HEK293 (cell line): ENCODE results near the gene GPM6B.

Experiments used
- FEZF1 ChIP-seq: fragments of 450-650 bp; formaldehyde crosslinking; IDR thresholded peaks from 2 replicates; pipeline ENCODE4 v1.5.1; 2016; ENCODE audit warnings: missing biosample characterization, missing genetic modification characterization
- HOXD13 ChIP-seq: sonication (generic); formaldehyde crosslinking; IDR thresholded peaks from 2 replicates; pipeline ENCODE4 v1.8.0; 2022; ENCODE audit warnings: missing genetic modification reagents, borderline replicate concordance
- KLF8 ChIP-seq: fragments of 450-650 bp; formaldehyde crosslinking; IDR thresholded peaks from 2 replicates; pipeline ENCODE4 v1.5.1; 2016; ENCODE audit warnings: missing biosample characterization, missing genetic modification characterization
- PRDM2 ChIP-seq: fragments of 450-650 bp; formaldehyde crosslinking; IDR thresholded peaks from 2 replicates; pipeline ENCODE4 v1.5.1; 2016; ENCODE audit warnings: missing biosample characterization, missing genetic modification characterization, borderline replicate concordance
- SP7 ChIP-seq: fragments of 450-650 bp; formaldehyde crosslinking; IDR thresholded peaks from 2 replicates; pipeline ENCODE4 v1.5.1; 2016; ENCODE audit warnings: missing biosample characterization, missing genetic modification characterization
- TCF7L2 ChIP-seq: IDR thresholded peaks from 2 replicates; pipeline ENCODE4 v1.6.1; 2011; ENCODE audit warnings: low read depth, mild to moderate bottlenecking, inconsistent platforms, low read length, moderate library complexity, borderline replicate concordance
- YY2 ChIP-seq: fragments of 450-650 bp; formaldehyde crosslinking; IDR thresholded peaks from 2 replicates; pipeline ENCODE4 v1.5.1; 2016; ENCODE audit warnings: missing biosample characterization, missing genetic modification characterization
- ZBTB7A ChIP-seq: fragments of 450-650 bp; formaldehyde crosslinking; IDR thresholded peaks from 2 replicates; pipeline ENCODE4 v1.5.1; 2016; ENCODE audit warnings: low read depth, missing biosample characterization, missing genetic modification characterization
- ZNF114 ChIP-seq: fragments of 450-650 bp; formaldehyde crosslinking; IDR thresholded peaks from 2 replicates; pipeline ENCODE4 v1.5.0; 2017; ENCODE audit warnings: missing biosample characterization, missing genetic modification characterization
- ZNF175 ChIP-seq: fragments of 450-650 bp; formaldehyde crosslinking; IDR thresholded peaks from 2 replicates; pipeline ENCODE4 v1.5.1; 2016; ENCODE audit warnings: missing biosample characterization, missing genetic modification characterization
- ZNF24 ChIP-seq: fragments of 450-650 bp; formaldehyde crosslinking; IDR thresholded peaks from 2 replicates; pipeline ENCODE4 v1.5.1; 2016; ENCODE audit warnings: missing biosample characterization, missing genetic modification characterization
- ZNF404 ChIP-seq: fragments of 450-650 bp; formaldehyde crosslinking; IDR thresholded peaks from 2 replicates; pipeline ENCODE4 v1.5.1; 2017; ENCODE audit warnings: missing biosample characterization, missing genetic modification characterization
- ZNF501 ChIP-seq: fragments of 450-650 bp; formaldehyde crosslinking; IDR thresholded peaks from 2 replicates; pipeline ENCODE4 v1.5.1; 2016; ENCODE audit warnings: missing biosample characterization, missing genetic modification characterization
- ZNF513 ChIP-seq: fragments of 450-650 bp; IDR thresholded peaks from 2 replicates; pipeline ENCODE4 v1.5.1; 2018; ENCODE audit warnings: missing biosample characterization, missing genetic modification characterization
- ZNF521 ChIP-seq: fragments of 450-650 bp; formaldehyde crosslinking; IDR thresholded peaks from 2 replicates; pipeline ENCODE4 v1.5.1; 2017; ENCODE audit warnings: missing biosample characterization, mild to moderate bottlenecking, missing genetic modification characterization
- ZNF544 ChIP-seq: fragments of 450-650 bp; formaldehyde crosslinking; IDR thresholded peaks from 2 replicates; pipeline ENCODE4 v1.5.0; 2017; ENCODE audit warnings: missing biosample characterization, missing genetic modification characterization
- ZNF549 ChIP-seq: fragments of 450-650 bp; IDR thresholded peaks from 2 replicates; pipeline ENCODE4 v1.5.1; 2018; ENCODE audit warnings: missing biosample characterization, missing genetic modification characterization, mild to moderate bottlenecking, inconsistent platforms, moderate library complexity
- ZNF600 ChIP-seq: fragments of 450-650 bp; formaldehyde crosslinking; IDR thresholded peaks from 2 replicates; pipeline ENCODE4 v1.5.1; 2016; ENCODE audit warnings: missing biosample characterization, missing genetic modification characterization
- ZNF670 ChIP-seq: fragments of 450-650 bp; formaldehyde crosslinking; IDR thresholded peaks from 2 replicates; pipeline ENCODE4 v1.5.1; 2016; ENCODE audit warnings: missing biosample characterization, missing genetic modification characterization, low read depth
- TF ChIP-seq, protein P1 (sequence below): IDR thresholded peaks from 2 replicates; pipeline ENCODE4 v1.6.1; 2011; ENCODE audit warnings: mild to moderate bottlenecking, low read depth, low read length, borderline replicate concordance
- TF ChIP-seq, protein P2 (sequence below): fragments of 450-650 bp; formaldehyde crosslinking; IDR thresholded peaks from 2 replicates; pipeline ENCODE4 v1.5.1; 2016; ENCODE audit warnings: missing biosample characterization, missing genetic modification characterization

Gene GPM6B

DNA sequence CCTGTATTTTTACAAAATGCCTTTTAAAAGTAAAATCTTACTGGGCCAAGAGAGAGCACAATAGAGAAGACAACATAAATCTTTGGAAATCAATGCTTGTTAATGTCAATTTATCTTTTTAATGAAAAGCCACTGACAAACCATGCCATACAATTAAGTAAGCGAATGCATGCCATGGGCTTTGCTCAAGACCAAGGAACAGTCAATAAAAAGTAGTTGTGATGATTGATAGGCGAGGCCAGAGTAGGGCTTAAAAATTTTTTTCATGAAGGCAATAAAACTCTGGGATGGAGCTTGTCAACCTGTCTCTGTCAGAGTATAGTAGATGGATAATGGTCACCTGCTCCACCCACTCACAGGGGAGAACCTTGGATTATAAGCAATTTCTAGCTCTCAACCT, 17.5 kb upstream of the GPM6B start (continued):
- TF ChIP-seq ZNF404 (tag by site-specific recombination) (no peak), ZBTB7A (tag by site-specific recombination) (no peak), ZNF175 (tag by site-specific recombination) (no peak), SP7 (peak; percentile 75), ZNF114 (tag by site-specific recombination) (no peak), PRDM2 (tag by site-specific recombination) (no peak), ZNF670 (tag by site-specific recombination) (no peak), HOXD13 (peak; percentile 92), TCF7L2 (0 out of 2 replicates have a peak, but pooled peaks have one; percentile 20), ZNF513 (tag by site-specific recombination) (no peak), YY2 (tag by site-specific recombination) (no peak), KLF8 (no peak), ZNF549 (tag by site-specific recombination) (no peak), ZNF544 (tag by site-specific recombination) (no peak), FEZF1 (tag by site-specific recombination) (peak; percentile 63), ZNF24 (tag by site-specific recombination) (no peak), ZNF501 (no peak), ZNF600 (tag by site-specific recombination) (no peak), ZNF521 (tag by site-specific recombination) (no peak)
- TF ChIP-seq, protein P1, sequence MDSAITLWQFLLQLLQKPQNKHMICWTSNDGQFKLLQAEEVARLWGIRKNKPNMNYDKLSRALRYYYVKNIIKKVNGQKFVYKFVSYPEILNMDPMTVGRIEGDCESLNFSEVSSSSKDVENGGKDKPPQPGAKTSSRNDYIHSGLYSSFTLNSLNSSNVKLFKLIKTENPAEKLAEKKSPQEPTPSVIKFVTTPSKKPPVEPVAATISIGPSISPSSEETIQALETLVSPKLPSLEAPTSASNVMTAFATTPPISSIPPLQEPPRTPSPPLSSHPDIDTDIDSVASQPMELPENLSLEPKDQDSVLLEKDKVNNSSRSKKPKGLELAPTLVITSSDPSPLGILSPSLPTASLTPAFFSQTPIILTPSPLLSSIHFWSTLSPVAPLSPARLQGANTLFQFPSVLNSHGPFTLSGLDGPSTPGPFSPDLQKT, result no peak
- TF ChIP-seq, protein P2, sequence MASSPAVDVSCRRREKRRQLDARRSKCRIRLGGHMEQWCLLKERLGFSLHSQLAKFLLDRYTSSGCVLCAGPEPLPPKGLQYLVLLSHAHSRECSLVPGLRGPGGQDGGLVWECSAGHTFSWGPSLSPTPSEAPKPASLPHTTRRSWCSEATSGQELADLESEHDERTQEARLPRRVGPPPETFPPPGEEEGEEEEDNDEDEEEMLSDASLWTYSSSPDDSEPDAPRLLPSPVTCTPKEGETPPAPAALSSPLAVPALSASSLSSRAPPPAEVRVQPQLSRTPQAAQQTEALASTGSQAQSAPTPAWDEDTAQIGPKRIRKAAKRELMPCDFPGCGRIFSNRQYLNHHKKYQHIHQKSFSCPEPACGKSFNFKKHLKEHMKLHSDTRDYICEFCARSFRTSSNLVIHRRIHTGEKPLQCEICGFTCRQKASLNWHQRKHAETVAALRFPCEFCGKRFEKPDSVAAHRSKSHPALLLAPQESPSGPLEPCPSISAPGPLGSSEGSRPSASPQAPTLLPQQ, result no peak
